ENCODE results near the gene PI4KA. TPM values are rescaled to one million over a fixed set of nuclear protein-coding genes. Genes with fewer than 3 reads are reported as not detected.

PI4KA gene
- total RNA-seq, 1 experiment from 2014 or later: 54.3 TPM

DNA sequence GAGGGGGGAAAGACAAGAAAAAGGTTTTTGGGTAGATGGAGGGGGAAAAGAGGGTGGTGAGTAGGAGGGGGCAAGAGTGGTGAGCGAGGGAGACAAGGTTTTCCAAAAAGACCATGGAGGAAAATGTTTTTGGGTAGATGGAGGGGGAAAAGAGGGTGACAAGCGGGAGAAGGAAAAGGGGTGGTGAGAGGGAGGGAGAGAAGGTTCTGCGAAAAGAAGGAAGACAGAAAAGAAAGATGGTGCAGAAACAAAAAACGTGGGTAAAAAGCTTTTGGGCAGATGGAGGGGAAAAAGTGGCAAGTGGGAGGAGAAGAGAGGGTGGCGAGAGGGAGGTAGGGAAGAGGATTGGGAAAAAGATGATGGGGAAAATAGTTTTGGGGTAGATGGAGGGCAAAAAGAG lies 200.6 kb downstream of the PI4KA start:
- CTCF ChIA-PET: no interaction called here
- DNase-seq (ENCODE audit: low read depth, low spot score) (no peak), ATAC-seq (no peak)
- intact Hi-C loops (cut with micrococcal nuclease; ENCODE audit: unreplicated experiment): no loop called here
- POLR2A ChIA-PET: no interaction called here
- Histone ChIP-seq H3K9me3 (ENCODE audit: control insufficient read depth, insufficient read depth, low read depth, low read length) (no peaks in the 10 kb centered on the region), H3K36me3 (ENCODE audit: control insufficient read depth, insufficient read depth, low read length) (no peaks in the 10 kb centered on the region), H3K4me1 (ENCODE audit: control insufficient read depth, insufficient read depth, low read length) (no peaks in the 10 kb centered on the region), H3K4me3 (ENCODE audit: low read depth in 2 of 2, low read length in 2 of 2) (no peak overlapping the region), H3K27me3 (ENCODE audit: control insufficient read depth, insufficient read depth, low read length) (peaks cover 8% of the 10 kb centered on the region), H3K27ac (ENCODE audit: low read length) (no peak overlapping the region)
- BruUV-seq (replicated peaks): no TSS peak
- in situ Hi-C loops (cut with HindIII; ENCODE audit: low pct_unique_long_range_greater_than_20kb, low sequenced_read_pairs): no loop called here
- TF ChIP-seq, protein P1, sequence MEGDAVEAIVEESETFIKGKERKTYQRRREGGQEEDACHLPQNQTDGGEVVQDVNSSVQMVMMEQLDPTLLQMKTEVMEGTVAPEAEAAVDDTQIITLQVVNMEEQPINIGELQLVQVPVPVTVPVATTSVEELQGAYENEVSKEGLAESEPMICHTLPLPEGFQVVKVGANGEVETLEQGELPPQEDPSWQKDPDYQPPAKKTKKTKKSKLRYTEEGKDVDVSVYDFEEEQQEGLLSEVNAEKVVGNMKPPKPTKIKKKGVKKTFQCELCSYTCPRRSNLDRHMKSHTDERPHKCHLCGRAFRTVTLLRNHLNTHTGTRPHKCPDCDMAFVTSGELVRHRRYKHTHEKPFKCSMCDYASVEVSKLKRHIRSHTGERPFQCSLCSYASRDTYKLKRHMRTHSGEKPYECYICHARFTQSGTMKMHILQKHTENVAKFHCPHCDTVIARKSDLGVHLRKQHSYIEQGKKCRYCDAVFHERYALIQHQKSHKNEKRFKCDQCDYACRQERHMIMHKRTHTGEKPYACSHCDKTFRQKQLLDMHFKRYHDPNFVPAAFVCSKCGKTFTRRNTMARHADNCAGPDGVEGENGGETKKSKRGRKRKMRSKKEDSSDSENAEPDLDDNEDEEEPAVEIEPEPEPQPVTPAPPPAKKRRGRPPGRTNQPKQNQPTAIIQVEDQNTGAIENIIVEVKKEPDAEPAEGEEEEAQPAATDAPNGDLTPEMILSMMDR (IDR thresholded peaks at IDR 0.05): no peak
- TF ChIP-seq POLR2AphosphoS5 (IDR thresholded peaks at IDR 0.05; ENCODE audit: low read depth, low read length): no peak
- TF ChIP-seq SIN3A (IDR thresholded peaks at IDR 0.05; ENCODE audit: borderline replicate concordance, insufficient read depth, low read depth, low read length): no peak
- TF ChIP-seq TCF7L2 (IDR thresholded peaks at IDR 0.05; ENCODE audit: low read depth, low read length): no peak
- TF ChIP-seq, protein P2, sequence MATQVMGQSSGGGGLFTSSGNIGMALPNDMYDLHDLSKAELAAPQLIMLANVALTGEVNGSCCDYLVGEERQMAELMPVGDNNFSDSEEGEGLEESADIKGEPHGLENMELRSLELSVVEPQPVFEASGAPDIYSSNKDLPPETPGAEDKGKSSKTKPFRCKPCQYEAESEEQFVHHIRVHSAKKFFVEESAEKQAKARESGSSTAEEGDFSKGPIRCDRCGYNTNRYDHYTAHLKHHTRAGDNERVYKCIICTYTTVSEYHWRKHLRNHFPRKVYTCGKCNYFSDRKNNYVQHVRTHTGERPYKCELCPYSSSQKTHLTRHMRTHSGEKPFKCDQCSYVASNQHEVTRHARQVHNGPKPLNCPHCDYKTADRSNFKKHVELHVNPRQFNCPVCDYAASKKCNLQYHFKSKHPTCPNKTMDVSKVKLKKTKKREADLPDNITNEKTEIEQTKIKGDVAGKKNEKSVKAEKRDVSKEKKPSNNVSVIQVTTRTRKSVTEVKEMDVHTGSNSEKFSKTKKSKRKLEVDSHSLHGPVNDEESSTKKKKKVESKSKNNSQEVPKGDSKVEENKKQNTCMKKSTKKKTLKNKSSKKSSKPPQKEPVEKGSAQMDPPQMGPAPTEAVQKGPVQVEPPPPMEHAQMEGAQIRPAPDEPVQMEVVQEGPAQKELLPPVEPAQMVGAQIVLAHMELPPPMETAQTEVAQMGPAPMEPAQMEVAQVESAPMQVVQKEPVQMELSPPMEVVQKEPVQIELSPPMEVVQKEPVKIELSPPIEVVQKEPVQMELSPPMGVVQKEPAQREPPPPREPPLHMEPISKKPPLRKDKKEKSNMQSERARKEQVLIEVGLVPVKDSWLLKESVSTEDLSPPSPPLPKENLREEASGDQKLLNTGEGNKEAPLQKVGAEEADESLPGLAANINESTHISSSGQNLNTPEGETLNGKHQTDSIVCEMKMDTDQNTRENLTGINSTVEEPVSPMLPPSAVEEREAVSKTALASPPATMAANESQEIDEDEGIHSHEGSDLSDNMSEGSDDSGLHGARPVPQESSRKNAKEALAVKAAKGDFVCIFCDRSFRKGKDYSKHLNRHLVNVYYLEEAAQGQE (IDR thresholded peaks at IDR 0.05; ENCODE audit: insufficient read depth in 1 of 2, low read depth in 2 of 2, low read length in 1 of 2): no peak

Other genes starting within 250 kb of the PI4KA start
- gene SERPIND1, start 84.7 kb downstream of the PI4KA start, total RNA-seq (2021; ENCODE audit: unreplicated experiment): 0.18 TPM
- 24.5 TPM for gene SNAP29, start 196 bp upstream of the PI4KA start, total RNA-seq (2021; ENCODE audit: unreplicated experiment)
- gene CRKL, start 58.6 kb upstream of the PI4KA start, total RNA-seq (2021; ENCODE audit: unreplicated experiment): 59.4 TPM
- 2.7 TPM for gene AIFM3, start 108.4 kb upstream of the PI4KA start, total RNA-seq (2021; ENCODE audit: unreplicated experiment)
- gene LZTR1, start 123.5 kb upstream of the PI4KA start, total RNA-seq (2021; ENCODE audit: unreplicated experiment): 40.2 TPM
- gene THAP7, start 143.3 kb upstream of the PI4KA start, total RNA-seq (2021; ENCODE audit: unreplicated experiment): 23.5 TPM
- 0.46 TPM for gene P2RX6, start 156.4 kb upstream of the PI4KA start, total RNA-seq (2021; ENCODE audit: unreplicated experiment)
- gene SLC7A4, start 173.8 kb upstream of the PI4KA start, total RNA-seq (2021; ENCODE audit: unreplicated experiment): not detected
- not detected for gene LRRC74B, start 187.1 kb upstream of the PI4KA start, total RNA-seq (2021; ENCODE audit: unreplicated experiment)